GM12874 (cell line): Measurements from ENCODE around the gene ZNF385B.

Experiments used
- TF ChIP-seq, protein P1 (sequence below): IDR thresholded peaks from 2 replicates; pipeline ENCODE4 v1.5.1; 2011; ENCODE audit warnings: low read depth, mild to moderate bottlenecking, control low read depth, low read length, moderate library complexity; ENCODE audit not compliant: insufficient read depth

ZNF385B gene

DNA sequence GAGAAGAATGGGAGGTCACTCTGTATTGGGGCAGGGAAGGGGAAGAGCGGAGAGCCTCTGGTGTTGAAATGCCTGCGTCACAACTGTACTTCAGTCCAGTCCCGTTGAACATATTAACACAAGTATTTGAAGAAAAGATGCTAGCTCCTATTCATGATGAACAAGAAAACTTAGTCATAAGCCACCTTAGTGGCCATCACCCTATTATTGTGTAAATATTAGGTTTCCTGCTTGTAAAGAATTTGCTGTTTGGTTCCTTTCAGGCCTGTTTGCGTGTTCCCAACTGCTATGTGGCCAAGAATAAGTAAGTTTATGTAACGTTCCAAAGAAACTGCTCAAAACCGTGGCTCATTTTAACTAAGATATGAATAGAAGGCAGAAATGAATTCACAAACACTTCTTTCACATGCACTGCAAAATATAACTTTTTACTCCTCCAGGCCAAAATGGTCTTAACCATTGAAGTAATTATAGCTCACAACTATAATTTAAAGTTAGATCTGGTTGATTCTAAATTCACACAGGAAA, 204.3 kb downstream of the ZNF385B start:
- TF ChIP-seq, protein P1, sequence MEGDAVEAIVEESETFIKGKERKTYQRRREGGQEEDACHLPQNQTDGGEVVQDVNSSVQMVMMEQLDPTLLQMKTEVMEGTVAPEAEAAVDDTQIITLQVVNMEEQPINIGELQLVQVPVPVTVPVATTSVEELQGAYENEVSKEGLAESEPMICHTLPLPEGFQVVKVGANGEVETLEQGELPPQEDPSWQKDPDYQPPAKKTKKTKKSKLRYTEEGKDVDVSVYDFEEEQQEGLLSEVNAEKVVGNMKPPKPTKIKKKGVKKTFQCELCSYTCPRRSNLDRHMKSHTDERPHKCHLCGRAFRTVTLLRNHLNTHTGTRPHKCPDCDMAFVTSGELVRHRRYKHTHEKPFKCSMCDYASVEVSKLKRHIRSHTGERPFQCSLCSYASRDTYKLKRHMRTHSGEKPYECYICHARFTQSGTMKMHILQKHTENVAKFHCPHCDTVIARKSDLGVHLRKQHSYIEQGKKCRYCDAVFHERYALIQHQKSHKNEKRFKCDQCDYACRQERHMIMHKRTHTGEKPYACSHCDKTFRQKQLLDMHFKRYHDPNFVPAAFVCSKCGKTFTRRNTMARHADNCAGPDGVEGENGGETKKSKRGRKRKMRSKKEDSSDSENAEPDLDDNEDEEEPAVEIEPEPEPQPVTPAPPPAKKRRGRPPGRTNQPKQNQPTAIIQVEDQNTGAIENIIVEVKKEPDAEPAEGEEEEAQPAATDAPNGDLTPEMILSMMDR = no peak

DNA sequence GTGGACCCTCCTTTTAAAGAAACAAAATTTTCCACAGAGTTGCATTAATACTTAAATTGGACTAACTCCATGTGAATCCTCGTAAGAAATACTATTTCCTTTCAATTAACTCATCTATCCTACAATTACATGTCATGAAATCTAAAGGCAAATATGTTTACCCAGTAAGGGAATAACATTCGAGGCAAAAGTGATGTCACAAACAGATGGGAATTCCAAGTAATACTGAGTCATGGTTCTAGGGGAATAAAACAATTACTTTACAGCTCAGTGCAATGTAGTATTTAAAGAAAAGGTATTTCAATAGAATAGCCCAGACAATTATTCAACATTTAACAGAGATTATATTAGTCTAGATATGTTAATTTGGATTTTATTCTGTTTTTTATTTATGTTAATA, 205.8 kb downstream of the ZNF385B start:
- TF ChIP-seq, protein P1 = no peak

DNA sequence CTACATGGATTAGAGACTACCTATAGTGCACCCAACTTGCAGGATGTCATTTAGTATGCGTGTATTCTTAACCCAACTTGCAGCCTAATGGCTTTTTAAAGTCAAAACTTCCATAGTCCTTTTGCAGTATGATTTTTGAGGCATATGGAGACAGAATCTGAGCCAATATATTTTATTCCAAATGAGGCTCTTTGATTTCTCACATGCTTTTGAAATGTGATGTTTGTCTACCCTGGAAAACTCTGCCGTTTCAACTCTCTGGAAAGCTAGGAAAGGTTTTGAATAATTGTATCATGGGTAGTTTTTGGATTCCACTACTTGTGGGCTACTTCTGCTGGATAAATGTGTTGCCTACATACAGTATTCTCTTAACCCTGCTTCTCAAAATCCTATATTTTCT, 206.6 kb downstream of the ZNF385B start:
- TF ChIP-seq, protein P1 = no peak

DNA sequence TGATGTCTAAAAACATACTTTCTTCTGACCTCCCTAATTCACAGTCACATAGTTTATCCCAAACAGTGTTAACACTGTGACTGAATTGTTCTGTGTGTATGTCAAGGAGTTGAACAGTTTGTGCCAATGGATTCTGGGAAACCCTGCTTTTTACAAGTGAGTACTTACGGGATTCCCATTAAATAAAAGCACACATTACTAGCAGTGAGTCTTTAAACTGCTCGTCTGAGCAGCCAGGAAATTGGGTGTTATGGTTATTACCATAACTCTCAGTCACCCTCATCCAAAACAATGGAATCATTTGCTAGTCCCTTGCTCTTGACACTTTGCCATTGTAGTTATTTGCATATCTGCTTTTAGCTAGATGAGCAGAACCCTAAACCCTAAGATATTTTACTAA, 209.1 kb downstream of the ZNF385B start:
- TF ChIP-seq, protein P1 = no peak

DNA sequence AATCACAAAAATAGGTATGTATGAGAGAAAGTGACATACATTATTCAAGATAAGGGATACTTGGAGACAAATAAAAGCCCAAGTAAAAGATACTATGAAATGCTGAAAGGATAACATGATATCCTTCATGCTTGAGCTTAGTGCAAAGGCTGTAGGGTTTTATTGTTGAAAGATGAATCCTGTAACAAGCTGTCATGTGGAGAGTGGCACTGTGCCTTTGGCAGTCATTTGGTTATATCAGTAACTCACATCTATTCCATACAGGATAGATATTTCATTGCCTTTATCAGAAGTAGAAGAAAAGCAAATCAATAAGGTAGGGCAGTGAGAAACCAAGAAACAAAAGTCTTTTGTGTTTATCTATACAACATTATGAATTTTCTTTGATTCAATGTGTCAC, 211.0 kb downstream of the ZNF385B start:
- TF ChIP-seq, protein P1 = no peak

DNA sequence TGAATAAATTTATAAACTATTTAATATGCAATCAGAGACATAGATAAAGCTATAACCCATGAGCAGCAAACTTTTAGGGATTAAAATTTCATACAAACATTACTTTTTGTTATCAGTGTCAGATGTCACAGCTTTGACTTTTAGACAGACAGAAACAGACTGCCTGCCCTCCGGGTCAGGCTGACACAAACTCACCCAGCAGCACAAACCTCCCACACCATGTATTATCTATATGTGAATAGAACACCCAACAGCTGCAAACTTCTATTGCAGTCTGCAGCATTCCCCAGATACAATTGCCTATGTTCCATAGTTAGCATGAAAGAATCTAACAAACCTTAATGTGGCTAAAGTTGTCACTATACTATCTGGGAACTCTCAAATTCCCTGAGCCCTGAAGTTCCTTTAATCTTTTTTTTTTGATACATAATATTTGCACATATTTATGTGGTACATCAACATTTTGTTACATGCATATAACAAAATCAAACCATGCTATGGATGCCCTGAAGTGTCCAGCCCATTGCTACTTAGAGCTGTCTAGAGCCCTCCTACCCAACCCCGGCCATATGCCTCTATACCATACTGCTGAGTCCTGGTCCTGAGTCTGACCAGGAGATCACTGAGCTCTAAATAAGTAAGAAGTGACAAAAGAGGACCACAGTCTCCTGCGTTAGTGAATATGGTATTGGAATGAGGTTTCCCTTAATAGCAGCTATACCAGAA, 214.4 kb downstream of the ZNF385B start:
- TF ChIP-seq, protein P1 = no peak

DNA sequence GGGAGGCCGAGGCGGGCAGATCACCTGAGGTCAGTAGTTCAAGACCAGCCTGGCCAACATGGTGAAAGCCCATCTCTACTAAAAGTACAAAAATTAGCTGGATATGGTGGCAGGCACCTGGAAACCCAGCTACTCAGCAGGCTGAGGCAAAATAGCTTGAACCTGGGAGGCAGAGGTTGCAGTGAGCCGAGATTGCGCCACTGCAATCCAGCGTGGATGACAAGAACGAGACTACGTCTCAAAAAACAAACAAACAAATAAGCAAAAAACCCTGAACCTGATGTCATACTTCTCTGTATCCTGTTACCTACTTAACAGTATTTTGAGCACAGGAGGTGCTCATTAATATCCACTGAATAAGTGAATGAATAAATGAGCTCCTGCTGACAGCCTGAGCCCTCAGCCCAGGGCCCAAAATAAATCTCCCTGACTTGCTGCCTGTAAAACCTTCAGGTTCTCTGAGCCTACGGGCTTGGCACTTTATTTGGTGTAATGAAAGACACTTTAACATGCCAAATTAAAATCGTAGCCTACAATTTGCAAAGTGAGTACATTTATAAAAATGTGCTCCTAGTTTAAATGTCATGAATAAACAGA, 215.1 kb downstream of the ZNF385B start:
- TF ChIP-seq, protein P1 = no peak
